Smooth muscle cell (in vitro differentiated cells): Measurements from ENCODE around the gene UBXN2A. TPM values are rescaled to one million over a fixed set of nuclear protein-coding genes. Genes with fewer than 3 reads are reported as not detected.
A peak's percentile ranks its signal among the peaks of the same experiment; 100 is the strongest.
"Not testable (repeated sequence)": the region's sequence is repeated elsewhere in the genome, so short reads cannot be mapped to it uniquely, and the experiment has no call there.

Experiments used
- DNase-seq: peaks from one replicate; lab custom pipeline; 2025; ENCODE audit not compliant: unreplicated experiment; lab: John Stamatoyannopoulos, UW
- H2AFZ ChIP-seq: fragments of 200-600 bp; sonication (generic); 2 replicates; pipeline ENCODE4 v1.6.0; 2016; ENCODE audit warnings: antibody characterized with exemption, low read depth, mild to moderate bottlenecking
- H3F3A ChIP-seq: fragments of 200-600 bp; sonication (generic); 2 replicates; pipeline ENCODE4 v1.6.0; 2017; ENCODE audit warnings: antibody characterized with exemption, low read depth
- H3K27ac ChIP-seq: fragments of 200-600 bp; sonication (generic); 2 replicates; pipeline ENCODE4 v1.5.1; 2016; ENCODE audit warnings: low read depth, mild to moderate bottlenecking
- H3K27me3 ChIP-seq: fragments of 200-600 bp; sonication (generic); 2 replicates; pipeline ENCODE4 v1.6.1; 2016; ENCODE audit warnings: low read depth, mild to moderate bottlenecking
- H3K36me3 ChIP-seq: fragments of 200-600 bp; sonication (generic); 2 replicates; pipeline ENCODE4 v1.5.1; 2016; ENCODE audit warnings: low read depth
- H3K4me1 ChIP-seq: fragments of 200-600 bp; sonication (generic); 2 replicates; pipeline ENCODE4 v1.5.1; 2016; ENCODE audit warnings: low read depth
- H3K4me2 ChIP-seq: fragments of 200-600 bp; sonication (generic); 2 replicates; pipeline ENCODE4 v1.6.0; 2016; ENCODE audit warnings: mild to moderate bottlenecking
- H3K4me3 ChIP-seq: fragments of 200-600 bp; sonication (generic); 2 replicates; pipeline ENCODE4 v1.5.1; 2016; ENCODE audit warnings: mild to moderate bottlenecking
- H3K79me2 ChIP-seq: fragments of 200-600 bp; sonication (generic); 2 replicates; pipeline ENCODE4 v1.6.0; 2016; ENCODE audit warnings: low read depth, mild to moderate bottlenecking
- H3K9ac ChIP-seq: fragments of 200-600 bp; sonication (generic); 2 replicates; pipeline ENCODE4 v1.6.0; 2016; ENCODE audit warnings: low read depth
- H3K9me3 ChIP-seq: fragments of 200-600 bp; sonication (generic); replicated peaks from 2 replicates; pipeline ENCODE4 v1.5.1; 2016; ENCODE audit warnings: low read depth
- H4K20me1 ChIP-seq: fragments of 200-600 bp; sonication (generic); 2 replicates; pipeline ENCODE4 v1.6.0; 2016; ENCODE audit warnings: low read depth
- WGBS: methylation state at CpG from one replicate; pipeline ENCODE4 v1.1.7; 2016; ENCODE audit warnings: low lambda C conversion rate; 5-methylcytosine and 5-hydroxymethylcytosine counted together
- polyA plus RNA-seq: library from polyadenylated mRNA; unstranded; fragments of >200 nt; fragmentation: Nextera tagmentation; extraction: Ambion mirVana; gene quantifications from 2 replicates; pipeline ENCODE4 v1.2.1, GENCODE V29; 2016
- total RNA-seq: library from RNA; depleted of rRNA; stranded (reverse); fragments of >200 nt; gene quantifications from 2 replicates; pipeline ENCODE4 v1.2.3, GENCODE V29; 2014
- TF ChIP-seq, protein P1 (sequence below): fragments of 200-600 bp; sonication (generic); IDR thresholded peaks from 2 replicates; pipeline ENCODE4 v1.5.1; 2017; ENCODE audit warnings: borderline replicate concordance, mild to moderate bottlenecking, antibody characterized with exemption; ENCODE audit not compliant: insufficient read depth, poor library complexity, severe bottlenecking

UBXN2A gene
- total and polyA plus RNA-seq, 2 experiments from 2014 or later, result 15.5 to 21.6 TPM

DNA sequence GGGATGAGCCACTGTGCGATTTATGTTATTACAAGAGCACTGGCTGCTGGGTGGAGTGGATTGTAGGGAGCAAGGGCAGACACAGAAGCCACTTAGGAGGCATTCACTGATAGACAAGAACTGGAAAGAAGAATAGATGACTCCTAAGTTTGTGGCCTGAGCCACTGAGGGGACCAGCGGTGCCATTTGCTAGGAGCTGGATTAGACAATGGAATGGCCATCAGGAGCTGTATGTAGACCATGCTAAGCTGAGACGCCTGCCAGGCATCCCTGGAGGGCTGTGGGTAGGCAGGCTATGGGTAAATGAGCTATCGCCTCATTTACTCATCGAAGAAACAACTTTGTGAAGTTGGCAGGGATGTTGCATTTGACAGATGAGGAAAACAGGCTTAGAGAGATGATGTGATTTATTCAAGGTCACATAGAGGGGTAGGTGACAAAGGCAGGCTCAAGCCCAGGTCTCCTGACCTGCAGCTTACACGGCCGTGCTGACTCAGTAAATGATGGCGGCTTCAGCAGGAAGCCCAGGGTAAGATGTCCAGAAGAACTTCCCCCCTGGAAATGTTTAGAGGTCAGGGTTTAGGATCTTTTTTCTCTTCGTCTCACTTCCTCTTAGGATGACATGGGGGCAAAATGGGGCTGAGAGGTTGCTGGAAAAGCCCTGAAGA is 72.4 kb downstream of the UBXN2A start:
- no peaks in the 10 kb centered on the region for H3K79me2 ChIP-seq
- H3K36me3 ChIP-seq, result no peaks in the 10 kb centered on the region
- no peak overlapping the region for H3K27ac ChIP-seq
- TF ChIP-seq, protein P1, sequence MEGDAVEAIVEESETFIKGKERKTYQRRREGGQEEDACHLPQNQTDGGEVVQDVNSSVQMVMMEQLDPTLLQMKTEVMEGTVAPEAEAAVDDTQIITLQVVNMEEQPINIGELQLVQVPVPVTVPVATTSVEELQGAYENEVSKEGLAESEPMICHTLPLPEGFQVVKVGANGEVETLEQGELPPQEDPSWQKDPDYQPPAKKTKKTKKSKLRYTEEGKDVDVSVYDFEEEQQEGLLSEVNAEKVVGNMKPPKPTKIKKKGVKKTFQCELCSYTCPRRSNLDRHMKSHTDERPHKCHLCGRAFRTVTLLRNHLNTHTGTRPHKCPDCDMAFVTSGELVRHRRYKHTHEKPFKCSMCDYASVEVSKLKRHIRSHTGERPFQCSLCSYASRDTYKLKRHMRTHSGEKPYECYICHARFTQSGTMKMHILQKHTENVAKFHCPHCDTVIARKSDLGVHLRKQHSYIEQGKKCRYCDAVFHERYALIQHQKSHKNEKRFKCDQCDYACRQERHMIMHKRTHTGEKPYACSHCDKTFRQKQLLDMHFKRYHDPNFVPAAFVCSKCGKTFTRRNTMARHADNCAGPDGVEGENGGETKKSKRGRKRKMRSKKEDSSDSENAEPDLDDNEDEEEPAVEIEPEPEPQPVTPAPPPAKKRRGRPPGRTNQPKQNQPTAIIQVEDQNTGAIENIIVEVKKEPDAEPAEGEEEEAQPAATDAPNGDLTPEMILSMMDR, result no peak
- H3K4me1 ChIP-seq, result no peaks in the 10 kb centered on the region
- no peaks in the 10 kb centered on the region for H3F3A ChIP-seq
- WGBS, result 78% methylated on average over 9 of the region's 9 CpGs
- H4K20me1 ChIP-seq, result no peaks in the 10 kb centered on the region
- H3K27me3 ChIP-seq, result peaks cover 39% of the 10 kb centered on the region
- H3K9me3 ChIP-seq, result no peaks in the 10 kb centered on the region
- no peak overlapping the region for H3K4me2 ChIP-seq
- H3K4me3 ChIP-seq, result no peak overlapping the region
- H2AFZ ChIP-seq, result no peak overlapping the region
- H3K9ac ChIP-seq, result no peak overlapping the region
- DNase-seq, result no peak

DNA sequence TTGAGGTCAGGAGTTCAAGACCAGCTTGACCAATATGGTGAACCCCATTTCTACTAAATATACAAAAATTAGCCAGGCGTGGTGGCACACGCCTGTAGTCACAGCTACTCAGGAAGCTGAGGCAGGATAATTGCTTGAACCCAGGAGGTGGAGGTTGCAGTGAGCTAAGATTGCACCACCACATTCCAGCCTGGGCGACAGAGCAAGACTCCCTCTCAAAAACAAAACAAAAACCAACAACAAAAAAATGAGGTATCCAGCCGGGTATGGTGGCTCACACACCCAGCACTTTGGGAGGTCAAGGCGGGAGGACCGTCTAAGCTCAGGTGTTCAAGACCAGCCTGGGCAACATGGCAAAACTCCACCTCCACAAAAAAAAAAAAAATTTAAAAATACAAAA is 74.6 kb downstream of the UBXN2A start:
- not testable (repeated sequence) for H3K4me1 ChIP-seq, H2AFZ ChIP-seq, H3K9ac ChIP-seq, H3K4me3 ChIP-seq, H3K4me2 ChIP-seq, DNase-seq, H3K79me2 ChIP-seq, H3K27ac ChIP-seq, H3F3A ChIP-seq, H3K36me3 ChIP-seq, H4K20me1 ChIP-seq, H3K9me3 ChIP-seq
- 91% methylated on average over 6 of the region's 6 CpGs for WGBS
- H3K27me3 ChIP-seq, result peaks cover 19% of the 10 kb centered on the region

DNA sequence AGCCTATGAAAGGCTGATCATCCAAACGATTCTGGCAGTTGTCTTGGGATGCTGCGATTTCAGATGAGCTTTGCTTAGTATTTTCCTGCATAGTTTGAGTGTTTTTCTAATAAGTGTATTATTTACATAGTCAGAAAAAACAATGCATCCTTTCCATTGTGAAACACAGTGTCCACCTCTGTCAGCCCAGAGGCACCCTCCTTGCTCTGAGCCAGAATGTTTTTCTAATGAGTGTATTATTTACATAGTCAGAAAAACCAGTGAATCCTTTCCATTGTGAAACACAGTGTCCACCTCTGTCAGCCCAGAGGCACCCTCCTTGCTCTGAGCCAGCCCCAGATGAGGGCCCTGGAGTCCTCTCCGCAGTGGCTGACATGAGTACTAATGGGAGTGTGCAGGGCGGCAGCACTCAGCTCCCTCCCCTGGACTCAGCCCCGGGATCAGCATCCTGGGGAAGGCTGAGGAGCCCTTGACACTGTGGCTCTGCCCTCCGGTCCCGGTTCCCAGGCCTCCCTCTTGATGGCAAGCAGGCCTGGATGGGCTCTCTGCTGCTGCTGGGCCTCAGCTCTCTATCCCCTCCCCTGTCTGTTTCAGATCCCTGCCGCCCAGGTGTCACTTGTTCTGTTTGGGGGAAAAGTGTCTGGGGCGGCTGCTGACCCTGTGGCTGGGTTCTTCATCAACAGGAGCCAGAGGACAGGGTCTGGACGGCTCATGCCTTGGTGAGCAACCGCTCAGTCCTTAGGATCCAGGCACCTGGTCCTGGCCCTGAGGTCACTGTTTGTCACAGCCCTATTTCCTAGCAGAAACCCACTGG is 75.5 kb downstream of the UBXN2A start:
- no peak for DNase-seq
- H3K27ac ChIP-seq, result peak overlapping the region; percentile 7
- H3F3A ChIP-seq, result no peaks in the 10 kb centered on the region
- no peaks in the 10 kb centered on the region for H3K9me3 ChIP-seq
- H2AFZ ChIP-seq, result no peak overlapping the region
- H3K4me1 ChIP-seq, result no peaks in the 10 kb centered on the region
- H3K79me2 ChIP-seq, result no peaks in the 10 kb centered on the region
- TF ChIP-seq, protein P1, result no peak
- no peak overlapping the region for H3K4me3 ChIP-seq
- no peaks in the 10 kb centered on the region for H3K36me3 ChIP-seq
- no peak overlapping the region for H3K4me2 ChIP-seq
- H3K27me3 ChIP-seq, result peaks cover 11% of the 10 kb centered on the region
- no peaks in the 10 kb centered on the region for H4K20me1 ChIP-seq
- WGBS, result 64% methylated on average over 11 of the region's 11 CpGs
- no peak overlapping the region for H3K9ac ChIP-seq

DNA sequence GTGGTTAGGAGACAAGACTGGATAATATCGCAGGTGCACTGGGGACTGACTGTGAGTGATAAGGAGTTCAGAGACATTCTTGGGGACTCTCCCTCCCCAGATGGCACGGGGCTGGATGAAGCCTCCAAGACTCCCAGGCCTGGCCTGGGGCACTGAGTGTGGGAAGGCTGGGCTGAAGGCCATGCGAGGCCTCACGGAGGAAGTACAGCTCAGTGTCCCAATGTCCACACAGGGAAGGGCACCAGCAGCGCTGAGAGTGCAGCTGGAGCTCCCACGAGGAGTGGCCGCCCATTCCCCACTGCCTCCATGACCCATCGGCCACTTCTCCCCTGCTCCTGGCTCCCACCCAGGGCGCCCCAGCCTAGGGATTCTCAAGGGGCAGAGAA is 76.1 kb downstream of the UBXN2A start:
- Histone ChIP-seq H4K20me1 (no peaks in the 10 kb centered on the region), H3K36me3 (no peaks in the 10 kb centered on the region), H3K9ac (no peak overlapping the region), H2AFZ (no peak overlapping the region), H3K79me2 (no peaks in the 10 kb centered on the region), H3K4me3 (no peak overlapping the region), H3K4me2 (no peak overlapping the region), H3K27me3 (peaks cover 5% of the 10 kb centered on the region), H3K4me1 (no peaks in the 10 kb centered on the region), H3F3A (no peaks in the 10 kb centered on the region), H3K27ac (no peak overlapping the region), H3K9me3 (no peaks in the 10 kb centered on the region)
- TF ChIP-seq, protein P1, result no peak
- DNase-seq, result no peak
- WGBS, result 91% methylated on average over 9 of the region's 9 CpGs
